ENCODE results near the gene FBXL5. TPM values are rescaled to one million over a fixed set of nuclear protein-coding genes. Genes with fewer than 3 reads are reported as not detected.

FBXL5 gene
- total and polyA plus RNA-seq, 5 donors, result 52.8 to 90.1 (median 86.9) TPM

DNA sequence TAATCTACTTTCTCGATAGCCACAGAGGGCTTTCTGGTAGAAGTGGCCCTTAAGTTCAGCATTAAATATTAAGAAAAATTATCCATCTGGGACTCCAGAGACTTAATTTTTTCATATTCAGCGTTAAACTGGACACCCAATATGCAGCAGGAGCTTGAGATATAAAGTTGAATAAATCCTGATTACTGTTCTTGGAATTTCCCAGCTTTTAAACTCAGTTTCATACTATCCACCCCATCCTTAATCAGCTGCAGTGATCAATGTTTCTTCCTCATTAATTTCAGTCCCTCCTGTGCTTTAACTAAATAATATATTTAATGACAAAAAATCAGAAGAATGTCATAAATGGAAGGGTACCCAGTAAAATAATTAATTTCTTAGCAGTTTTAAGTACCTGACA is 3.6 kb upstream of the FBXL5 start:
- H3K27me3 ChIP-seq (ENCODE audit: control insufficient read depth, insufficient read depth), result no peaks in the 10 kb centered on the region
- no peaks in the 10 kb centered on the region for H3K9me3 ChIP-seq (ENCODE audit: control insufficient read depth, low read length)
- H3K4me1 ChIP-seq (ENCODE audit: control insufficient read depth, insufficient read depth, low read length), result no peaks in the 10 kb centered on the region
- intact Hi-C loops (cut with DNase I), result loop anchor here in 1 of 4 donors (10.0 kb wide), 1 partner anchor 174 kb away; no protein-coding TSS in a partner anchor
- ATAC-seq, result no peak
- H3K4me3 ChIP-seq (ENCODE audit: low read length), result no peak overlapping the region
- no peak for DNase-seq
- H3K27ac ChIP-seq (ENCODE audit: low read length), result no peak overlapping the region
- 91% methylated on average over 2 of the region's 2 CpGs for whole genome bisulfite sequencing

DNA sequence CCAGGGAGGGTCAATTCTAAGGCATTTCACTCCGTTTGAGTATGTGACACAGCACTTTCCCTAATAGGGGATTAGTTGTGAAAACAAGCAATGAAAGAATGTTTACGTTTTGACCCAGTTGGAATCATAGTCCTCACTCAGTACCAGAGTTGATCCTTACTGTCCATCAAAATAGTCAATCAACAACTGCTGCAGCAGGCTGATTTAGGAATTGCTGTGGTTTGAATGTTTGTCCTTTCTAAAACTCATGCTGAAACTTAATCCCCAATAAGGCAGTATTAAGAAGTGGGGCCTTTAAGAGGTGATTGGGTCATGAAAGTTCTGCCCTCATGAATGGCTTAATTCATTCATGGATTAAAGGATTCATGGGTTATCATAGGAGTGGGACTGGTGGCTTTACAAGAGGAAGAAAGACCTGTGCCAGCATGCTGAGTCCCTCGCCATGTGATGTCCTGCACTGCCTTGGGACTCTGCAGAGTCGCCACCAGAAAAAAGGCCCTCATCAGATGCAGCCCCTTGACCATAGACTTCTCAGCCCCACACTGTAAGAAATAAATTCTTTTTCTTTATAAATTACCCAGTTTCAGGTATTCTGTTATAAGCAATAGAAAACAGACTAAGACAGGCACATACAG is 3.1 kb upstream of the FBXL5 start:
- Histone ChIP-seq H3K4me1 (ENCODE audit: control insufficient read depth, insufficient read depth, low read length) (no peaks in the 10 kb centered on the region), H3K9me3 (ENCODE audit: control insufficient read depth, low read length) (no peaks in the 10 kb centered on the region), H3K27ac (ENCODE audit: low read length) (no peak overlapping the region), H3K27me3 (ENCODE audit: control insufficient read depth, insufficient read depth) (no peaks in the 10 kb centered on the region), H3K4me3 (ENCODE audit: low read length) (no peak overlapping the region)
- DNase-seq (no peak), ATAC-seq (no peak)
- intact Hi-C loops (cut with DNase I), result loop anchor here in 1 of 4 donors (10.0 kb wide), 1 partner anchor 173 kb away; no protein-coding TSS in a partner anchor
- 86% methylated on average over 4 of the region's 4 CpGs for WGBS

DNA sequence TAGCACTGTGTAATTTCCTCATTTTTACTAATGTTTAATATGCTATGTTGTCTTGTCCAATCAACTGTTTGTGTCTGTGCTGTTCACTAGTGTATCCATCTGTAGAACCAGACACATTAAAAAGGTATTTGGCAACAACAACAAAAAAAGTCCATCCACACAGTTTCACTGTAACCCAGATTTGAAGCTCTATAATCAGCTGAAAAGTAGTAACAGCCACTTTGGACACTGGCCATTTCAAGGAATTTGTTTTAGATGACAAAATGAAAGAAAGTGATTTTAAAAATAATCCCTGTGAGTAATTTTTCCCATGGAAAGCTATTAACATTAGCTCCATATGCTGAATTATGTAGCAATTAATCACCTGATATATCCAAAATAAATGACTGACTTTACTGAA is 2.2 kb upstream of the FBXL5 start:
- no peaks in the 10 kb centered on the region for H3K9me3 ChIP-seq (ENCODE audit: control insufficient read depth, low read length)
- DNase-seq (no peak), ATAC-seq (no peak)
- H3K27ac ChIP-seq (ENCODE audit: low read length), result no peak overlapping the region
- intact Hi-C loops (cut with DNase I), result loop anchor here in 1 of 4 donors (10.0 kb wide), 1 partner anchor 173 kb away; no protein-coding TSS in a partner anchor
- no peak overlapping the region for H3K4me3 ChIP-seq (ENCODE audit: low read length)
- no peaks in the 10 kb centered on the region for H3K4me1 ChIP-seq (ENCODE audit: control insufficient read depth, insufficient read depth, low read length)
- no peaks in the 10 kb centered on the region for H3K27me3 ChIP-seq (ENCODE audit: control insufficient read depth, insufficient read depth)

DNA sequence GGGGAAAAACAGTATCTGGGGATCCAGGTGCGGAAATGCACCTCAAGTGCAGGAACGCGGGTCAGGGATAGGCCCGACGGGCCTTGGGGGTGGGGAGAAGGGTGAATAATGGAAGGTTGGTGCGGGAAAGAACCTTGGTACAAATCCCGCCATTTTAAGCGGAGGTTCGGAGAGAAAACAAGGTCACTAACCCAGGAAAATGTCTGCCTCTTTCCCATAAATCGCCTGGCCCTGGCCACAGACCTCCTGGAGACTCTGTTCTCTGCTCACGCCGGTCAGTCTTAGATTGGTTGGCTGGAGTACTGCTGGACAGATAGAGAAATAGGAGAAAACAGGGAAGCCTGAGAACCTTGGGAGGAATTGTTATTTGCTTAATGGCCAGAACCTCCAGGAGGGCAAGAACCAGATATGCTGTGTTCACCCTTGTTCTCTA is 897 bp upstream of the FBXL5 start:
- 51% methylated on average over 12 of the region's 12 CpGs for WGBS
- no peaks in the 10 kb centered on the region for H3K4me1 ChIP-seq (ENCODE audit: control insufficient read depth, insufficient read depth, low read length)
- H3K27ac ChIP-seq (ENCODE audit: low read length), result peak overlapping the region; percentile 95
- H3K9me3 ChIP-seq (ENCODE audit: control insufficient read depth, low read length), result no peaks in the 10 kb centered on the region
- no peaks in the 10 kb centered on the region for H3K27me3 ChIP-seq (ENCODE audit: control insufficient read depth, insufficient read depth)
- peak in 2 of 3 donors; percentile 37 to 66 for DNase-seq
- intact Hi-C loops (cut with DNase I), result loop anchor here in 1 of 4 donors (10.0 kb wide), 1 partner anchor 171 kb away; no protein-coding TSS in a partner anchor
- peak; percentile 5 to 6 for ATAC-seq
- H3K4me3 ChIP-seq (ENCODE audit: low read length), result peak overlapping the region; percentile 97

DNA sequence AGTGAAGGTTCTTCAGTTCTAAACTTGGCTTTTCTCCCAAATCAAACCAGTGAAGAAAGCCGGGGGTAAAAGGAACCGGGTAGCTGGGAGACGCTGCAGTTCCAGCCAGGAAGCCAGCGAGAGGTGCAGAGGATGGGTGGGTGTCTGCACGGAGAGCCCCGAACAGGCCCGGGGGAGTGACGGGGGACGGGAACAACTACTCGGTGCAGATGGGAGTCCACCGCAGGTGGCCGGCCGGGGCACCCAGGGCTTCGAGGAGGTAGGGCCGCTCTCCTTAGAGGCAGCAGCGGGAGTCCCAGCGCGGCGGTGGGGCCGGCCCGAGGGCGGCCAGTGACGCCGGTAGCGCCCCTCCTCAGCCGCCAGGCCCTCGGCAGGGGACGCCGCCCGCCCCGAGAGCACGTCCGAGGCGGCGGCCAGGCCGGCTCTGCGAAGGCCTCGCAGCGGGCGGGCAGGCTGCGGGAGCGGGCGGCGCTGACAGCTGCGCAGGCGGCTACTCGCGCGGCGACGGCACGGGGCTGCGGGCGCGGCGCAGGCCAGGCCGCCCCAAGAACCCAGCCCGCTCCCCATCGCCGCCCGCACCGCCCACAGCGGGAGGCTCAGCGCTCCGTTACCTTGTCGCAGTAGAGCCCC is 449 bp downstream of the FBXL5 start:
- Histone ChIP-seq H3K4me1 (ENCODE audit: control insufficient read depth, insufficient read depth, low read length) (no peaks in the 10 kb centered on the region), H3K9me3 (ENCODE audit: control insufficient read depth, low read length) (no peaks in the 10 kb centered on the region), H3K27ac (ENCODE audit: low read length) (peak overlapping the region; percentile 85), H3K4me3 (ENCODE audit: low read length) (peak overlapping the region; percentile 97), H3K27me3 (ENCODE audit: control insufficient read depth, insufficient read depth) (no peaks in the 10 kb centered on the region)
- WGBS, result under 1% methylated on average over 66 of the region's 66 CpGs
- intact Hi-C loops (cut with DNase I), result loop anchor here in 1 of 4 donors (10.0 kb wide), 1 partner anchor 170 kb away; no protein-coding TSS in a partner anchor
- DNase-seq, result peak; percentile 48 to 78 (median 76)
- ATAC-seq, result peak; percentile 61 to 62

DNA sequence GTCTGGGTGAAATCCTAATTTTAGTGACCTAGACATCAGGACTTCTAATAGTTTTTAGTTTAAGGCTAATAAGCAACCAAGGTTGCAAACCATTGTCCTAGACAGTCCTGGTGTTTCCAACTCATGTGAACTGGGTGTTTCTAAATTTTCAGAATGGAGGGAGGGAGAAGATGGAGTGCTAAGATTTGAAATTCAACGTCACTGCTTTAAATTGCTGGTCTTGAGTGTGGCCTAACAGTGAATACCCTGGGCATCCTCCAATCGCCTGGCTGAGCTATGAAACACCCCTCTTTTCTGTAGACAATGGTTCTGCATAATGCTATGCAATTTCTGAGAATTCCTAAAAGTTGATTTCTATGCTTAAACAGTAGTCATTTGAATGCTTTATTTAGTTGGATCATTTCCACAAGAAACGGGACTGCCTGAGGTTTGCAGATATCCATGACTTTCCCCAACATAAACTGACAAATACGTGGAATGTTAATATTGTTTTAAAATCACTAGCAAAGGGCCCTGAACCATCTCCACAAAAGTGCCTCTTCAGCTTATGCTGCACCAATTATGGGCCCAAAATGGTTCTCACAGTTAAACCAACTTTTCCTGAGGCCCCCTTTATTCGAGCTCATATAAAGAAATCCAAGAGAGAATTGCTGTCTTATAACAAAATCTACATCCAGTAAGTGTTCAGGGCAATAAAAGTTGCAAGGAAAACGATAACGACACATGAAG is 1.1 kb downstream of the FBXL5 start:
- ATAC-seq (peak; percentile 9 to 15), DNase-seq (peak in 1 of 3 donors; percentile 33)
- H3K27ac ChIP-seq (ENCODE audit: low read length), result peak overlapping the region; percentile 85
- no peaks in the 10 kb centered on the region for H3K9me3 ChIP-seq (ENCODE audit: control insufficient read depth, low read length)
- intact Hi-C loops (cut with DNase I), result loop anchor here in 1 of 4 donors (10.0 kb wide), 1 partner anchor 169 kb away; no protein-coding TSS in a partner anchor
- 1% methylated on average over 7 of the region's 7 CpGs for WGBS
- H3K27me3 ChIP-seq (ENCODE audit: control insufficient read depth, insufficient read depth), result no peaks in the 10 kb centered on the region
- H3K4me3 ChIP-seq (ENCODE audit: low read length), result peak overlapping the region; percentile 97
- H3K4me1 ChIP-seq (ENCODE audit: control insufficient read depth, insufficient read depth, low read length), result no peaks in the 10 kb centered on the region

DNA sequence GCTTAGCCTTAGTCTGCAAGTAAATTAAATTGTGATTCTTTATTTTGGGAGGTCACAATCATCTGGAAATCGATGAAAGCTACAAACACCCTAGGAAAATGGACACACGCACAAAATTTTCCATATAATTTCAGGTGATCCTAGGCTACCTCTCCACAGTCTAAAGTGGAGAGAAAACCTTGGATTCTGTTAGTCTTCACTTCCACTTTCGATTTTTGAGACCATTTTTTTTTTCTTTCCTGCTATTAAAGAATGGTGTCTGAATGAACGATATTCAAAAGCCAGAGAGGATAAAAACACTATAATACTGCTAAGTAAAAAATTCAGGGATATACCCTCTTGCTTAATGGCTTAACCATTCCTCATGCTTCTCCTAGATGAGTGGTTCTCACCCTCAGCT is 1.7 kb downstream of the FBXL5 start:
- no peak overlapping the region for H3K27ac ChIP-seq (ENCODE audit: low read length)
- ATAC-seq (no peak), DNase-seq (no peak)
- H3K4me3 ChIP-seq (ENCODE audit: low read length), result peak overlapping the region; percentile 97
- no peaks in the 10 kb centered on the region for H3K4me1 ChIP-seq (ENCODE audit: control insufficient read depth, insufficient read depth, low read length)
- 16% methylated on average over 4 of the region's 4 CpGs for WGBS
- H3K9me3 ChIP-seq (ENCODE audit: control insufficient read depth, low read length), result no peaks in the 10 kb centered on the region
- intact Hi-C loops (cut with DNase I), result loop anchor here in 1 of 4 donors (10.0 kb wide), 1 partner anchor 169 kb away; no protein-coding TSS in a partner anchor
- H3K27me3 ChIP-seq (ENCODE audit: control insufficient read depth, insufficient read depth), result no peaks in the 10 kb centered on the region

DNA sequence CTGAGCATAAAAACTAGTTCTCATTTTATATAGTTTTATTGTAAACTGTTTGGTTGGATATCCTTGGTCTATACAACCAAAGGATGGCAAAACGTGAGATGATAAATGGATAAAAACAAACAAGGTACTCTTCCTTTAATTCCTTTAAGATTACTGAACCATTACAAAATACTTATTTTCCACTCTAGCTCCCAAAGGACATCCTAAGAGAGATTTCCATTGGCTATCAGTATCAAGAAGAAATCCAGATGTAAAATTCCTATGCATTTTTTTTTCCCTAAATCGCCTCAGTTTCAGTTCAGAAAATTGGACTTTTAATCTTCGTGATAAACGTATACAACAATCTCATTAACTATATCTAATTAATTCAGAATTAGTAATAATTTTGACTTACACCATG is 2.3 kb downstream of the FBXL5 start:
- no peaks in the 10 kb centered on the region for H3K27me3 ChIP-seq (ENCODE audit: control insufficient read depth, insufficient read depth)
- H3K4me1 ChIP-seq (ENCODE audit: control insufficient read depth, insufficient read depth, low read length), result no peaks in the 10 kb centered on the region
- intact Hi-C loops (cut with DNase I), result loop anchor here in 1 of 4 donors (10.0 kb wide), 1 partner anchor 168 kb away; no protein-coding TSS in a partner anchor
- no peak overlapping the region for H3K27ac ChIP-seq (ENCODE audit: low read length)
- peak overlapping the region; percentile 97 for H3K4me3 ChIP-seq (ENCODE audit: low read length)
- 23% methylated on average over 4 of the region's 4 CpGs for WGBS
- ATAC-seq (no peak), DNase-seq (no peak)
- no peaks in the 10 kb centered on the region for H3K9me3 ChIP-seq (ENCODE audit: control insufficient read depth, low read length)

DNA sequence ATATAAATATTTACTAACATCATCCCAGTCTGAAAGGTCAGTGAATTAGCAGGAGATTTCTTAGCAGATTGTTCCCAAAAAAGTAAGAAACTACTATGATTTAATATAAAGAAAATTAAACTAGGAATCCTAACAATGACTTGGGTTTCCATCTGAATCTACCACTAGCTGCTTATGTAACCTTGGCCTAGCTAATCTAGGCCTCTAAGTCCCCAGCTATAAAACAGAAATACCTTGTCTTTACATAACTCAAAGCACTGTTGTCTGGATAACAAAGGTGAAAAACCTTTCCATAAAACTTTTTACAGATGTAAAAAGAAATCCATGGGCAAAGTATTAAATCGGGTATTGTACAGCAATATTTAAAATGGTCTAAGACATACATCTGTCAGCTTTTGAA is 3.0 kb downstream of the FBXL5 start:
- DNase-seq (no peak), ATAC-seq (no peak)
- Histone ChIP-seq H3K27ac (ENCODE audit: low read length) (no peak overlapping the region), H3K4me1 (ENCODE audit: control insufficient read depth, insufficient read depth, low read length) (peaks cover 1% of the 10 kb centered on the region), H3K9me3 (ENCODE audit: control insufficient read depth, low read length) (no peaks in the 10 kb centered on the region), H3K27me3 (ENCODE audit: control insufficient read depth, insufficient read depth) (no peaks in the 10 kb centered on the region), H3K4me3 (ENCODE audit: low read length) (no peak overlapping the region)
- intact Hi-C loops (cut with DNase I), result loop anchor here in 1 of 4 donors (10.0 kb wide), 1 partner anchor 167 kb away; no protein-coding TSS in a partner anchor
- 82% methylated on average over 1 of the region's 1 CpG for WGBS

DNA sequence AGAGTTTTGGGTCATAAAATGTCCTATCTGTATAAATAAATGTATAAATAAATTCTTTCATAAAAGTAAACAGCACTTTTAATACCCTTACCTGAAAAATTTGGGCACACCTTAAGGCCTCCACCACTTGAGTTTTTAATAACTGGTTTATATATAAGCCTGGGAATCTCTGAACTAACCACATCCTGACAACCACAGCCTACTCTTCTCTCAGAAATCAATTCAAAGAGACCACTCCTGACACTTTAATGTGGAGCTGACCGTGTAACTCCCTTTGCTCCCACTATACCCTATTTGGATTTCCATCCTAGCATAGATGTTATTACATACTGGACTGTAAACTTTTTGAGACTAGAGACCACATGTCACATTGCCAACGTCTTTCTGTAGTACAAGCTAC is 3.5 kb downstream of the FBXL5 start:
- intact Hi-C loops (cut with DNase I), result loop anchor here in 1 of 4 donors (10.0 kb wide), 1 partner anchor 167 kb away; no protein-coding TSS in a partner anchor

More for the DNA sequence above, 3.5 kb downstream of the FBXL5 start:
- no peak overlapping the region for H3K27ac ChIP-seq (ENCODE audit: low read length)
- no peaks in the 10 kb centered on the region for H3K27me3 ChIP-seq (ENCODE audit: control insufficient read depth, insufficient read depth)
- WGBS, result 16% methylated on average over 2 of the region's 2 CpGs
- peaks cover 1% of the 10 kb centered on the region for H3K4me1 ChIP-seq (ENCODE audit: control insufficient read depth, insufficient read depth, low read length)
- H3K4me3 ChIP-seq (ENCODE audit: low read length), result no peak overlapping the region
- no peak for DNase-seq
- H3K9me3 ChIP-seq (ENCODE audit: control insufficient read depth, low read length), result no peaks in the 10 kb centered on the region
- no peak for ATAC-seq
